A549 treated with CORT108297 at 1 μM for 4 hours (cell line): ENCODE data around the gene ERFE. TPM values are rescaled to one million over a fixed set of nuclear protein-coding genes. Genes with fewer than 3 reads are reported as not detected.

ENCODE experiments used
- total RNA-seq: library from RNA; stranded (reverse); fragments of 200-300 nt; extraction: Qiagen RNA extraction; gene quantifications from 5 replicates; pipeline ENCODE4 v1.2.3, GENCODE V29; 2022

ERFE gene
- 5.1 to 10.4 TPM (median 7.6 TPM) in 5 replicates for total RNA-seq

GRCh38 chr2:238158509-238159070 is at the start of gene ERFE:
Gene ERFE, plus strand, starts transcription at chr2:238158970. Its CDS starts 38 bp downstream, at chr2:238159008.

GRCh38 chr2:238138331-238139195 is 20.2 kb upstream of the ERFE start, which contains the start of gene KLHL30:
Gene KLHL30, plus strand, starts transcription at chr2:238138668. Its CDS starts 2,087 bp downstream, at chr2:238140755.

GRCh38 chr2:238203094-238203972 is 44.6 kb downstream of the ERFE start, which contains the start of gene ILKAP:
Gene ILKAP, minus strand, starts transcription at chr2:238203695. Its CDS starts 142 bp downstream, at chr2:238203553.

Other genes starting within 250 kb of the ERFE start
- gene UBE2F, start 192.0 kb upstream of the ERFE start, total RNA-seq: 46.8 to 54.0 TPM (median 49.0 TPM) in 5 replicates
- 20.0 to 25.8 TPM (median 22.6 TPM) in 5 replicates for gene SCLY, start 98.0 kb upstream of the ERFE start, total RNA-seq
- 0.12 to 0.36 TPM (median 0.22 TPM) in 5 replicates for gene ESPNL, start 58.6 kb upstream of the ERFE start, total RNA-seq
- gene KLHL30, start 20.3 kb upstream of the ERFE start, total RNA-seq: 0.12 to 0.24 TPM (median 0.16 TPM) in 5 replicates
- gene ILKAP, start 44.7 kb downstream of the ERFE start, total RNA-seq: 39.2 to 43.3 TPM (median 40.5 TPM) in 5 replicates
- 7.7 to 16.1 TPM (median 15.7 TPM) in 5 replicates for gene HES6, start 81.1 kb downstream of the ERFE start, total RNA-seq
- 3.1 to 6.1 TPM (median 4.6 TPM) in 5 replicates for gene PER2, start 129.6 kb downstream of the ERFE start, total RNA-seq
- 9.3 to 14.3 TPM (median 13.2 TPM) in 5 replicates for gene TRAF3IP1, start 161.5 kb downstream of the ERFE start, total RNA-seq